T1000 (cell line): ENCODE measurements around the gene CDKL4.
"Not testable (repeated sequence)": the region's sequence is repeated elsewhere in the genome, so short reads cannot be mapped to it uniquely, and the experiment has no call there.

Experiments
- DNase-seq: peaks from one replicate; lab custom pipeline; 2025; ENCODE audit warnings: mixed read lengths; lab: John Stamatoyannopoulos, UW

The CDKL4 gene

DNA sequence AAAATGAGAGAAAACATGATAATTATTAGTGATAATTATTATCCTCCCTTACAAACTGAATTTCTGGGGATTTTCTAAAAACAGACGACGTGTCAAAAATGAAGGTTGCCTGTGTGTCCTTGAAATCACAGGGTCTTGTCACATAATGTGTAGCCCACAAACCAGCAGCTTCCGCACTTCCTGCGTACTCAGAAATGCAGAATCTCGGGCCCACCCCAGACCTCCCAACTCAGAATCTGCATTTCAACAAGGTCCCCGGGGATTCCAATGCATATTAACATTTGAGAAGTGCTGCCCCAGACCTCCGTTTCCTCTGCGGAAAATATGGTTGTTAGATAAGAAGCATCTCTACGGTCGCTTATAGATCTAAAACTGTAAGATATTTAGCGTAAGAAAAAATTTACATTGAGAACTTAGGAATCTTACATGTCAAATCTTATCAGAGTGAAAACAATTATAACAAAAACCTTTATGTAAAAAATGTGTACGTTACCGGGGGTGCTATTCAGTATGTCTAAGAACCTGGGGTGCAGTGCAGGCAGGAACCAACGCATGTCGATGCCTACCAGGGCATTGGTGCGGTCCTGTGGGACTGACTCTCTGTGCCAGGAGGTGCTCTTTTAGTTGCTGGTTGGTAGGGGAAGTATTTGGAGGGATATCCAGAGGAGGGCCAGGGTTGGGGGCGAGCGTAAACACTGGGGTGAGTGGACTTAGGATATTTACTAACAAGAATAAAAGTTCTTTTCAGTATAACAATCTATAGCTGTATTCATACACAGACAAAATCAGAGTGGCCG, 15.2 kb downstream of the CDKL4 start:
- no peak for DNase-seq

DNA sequence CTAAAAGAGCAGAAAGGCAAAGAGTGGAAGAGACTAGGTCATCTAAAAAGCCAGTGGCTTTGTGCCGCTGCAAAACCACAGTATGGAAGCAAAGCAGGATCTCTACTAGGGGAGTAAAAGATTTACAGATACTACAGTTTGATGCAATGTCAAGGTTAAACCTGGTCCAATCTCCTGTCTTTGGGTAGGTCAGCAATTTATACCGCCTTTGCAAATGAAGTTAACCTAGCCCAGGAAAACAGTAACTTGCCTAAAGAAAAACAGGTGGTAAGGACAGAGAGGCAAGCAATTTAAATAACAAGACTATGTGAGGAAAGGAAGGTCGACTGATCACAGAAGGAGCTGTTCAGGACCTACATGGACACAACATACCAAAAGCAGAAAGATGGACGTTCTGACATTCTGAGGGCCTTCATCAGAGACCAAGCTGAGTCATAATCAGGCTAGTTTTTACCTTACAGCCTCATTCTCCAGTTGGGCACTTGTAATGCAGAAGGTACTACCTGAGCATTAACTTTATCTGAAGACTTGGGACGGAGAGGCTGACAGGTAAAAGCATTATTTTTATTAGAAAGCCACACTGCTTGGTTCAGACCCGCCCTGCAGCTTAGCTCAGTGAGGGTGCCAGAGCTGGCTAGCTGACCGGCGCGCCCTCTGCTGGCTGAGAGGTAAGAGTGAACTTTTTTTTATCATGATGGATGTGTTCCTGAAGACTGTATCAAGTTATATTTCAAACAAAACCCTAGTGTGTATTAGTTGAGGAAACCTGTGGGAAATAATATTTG, 15.9 kb downstream of the CDKL4 start:
- DNase-seq = peak; percentile 31

DNA sequence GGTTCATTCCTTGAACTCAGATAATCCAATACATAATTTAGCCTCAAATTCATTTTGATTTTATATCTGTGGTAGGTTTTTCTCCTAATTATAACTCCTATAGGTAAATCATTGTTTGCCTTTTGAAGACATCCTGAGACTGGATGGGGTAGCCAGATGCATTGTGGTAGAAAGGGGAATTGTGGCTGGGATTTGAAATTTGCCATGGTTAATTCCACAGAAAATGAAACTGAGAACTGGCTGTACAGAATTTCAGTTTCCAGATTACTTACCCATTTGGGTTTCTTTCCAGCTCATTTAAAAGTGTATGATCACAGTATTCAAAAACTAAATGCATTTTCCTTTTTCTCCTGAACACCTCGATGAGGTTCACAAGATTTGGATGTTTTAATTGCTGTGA, 18.2 kb downstream of the CDKL4 start:
- no peak for DNase-seq

DNA sequence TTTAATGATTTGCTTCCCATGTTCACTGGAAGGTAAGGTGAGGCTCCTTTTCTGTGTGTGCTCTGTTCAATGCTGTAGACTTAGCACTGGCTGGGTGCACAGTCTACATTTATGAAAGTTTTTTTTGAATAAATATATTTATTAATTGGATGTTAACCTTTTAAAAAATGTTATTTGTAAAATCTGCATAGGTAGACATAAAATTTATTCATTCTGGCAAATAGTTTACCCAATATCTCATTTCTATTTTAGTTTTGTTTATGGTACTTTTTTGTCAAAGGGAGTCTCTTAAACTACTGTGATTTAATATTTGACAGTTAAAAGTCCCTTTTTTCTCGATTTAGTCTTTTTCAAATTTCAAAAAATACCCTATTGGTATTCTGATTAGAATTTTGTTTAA, 19.9 kb downstream of the CDKL4 start:
- no peak for DNase-seq

DNA sequence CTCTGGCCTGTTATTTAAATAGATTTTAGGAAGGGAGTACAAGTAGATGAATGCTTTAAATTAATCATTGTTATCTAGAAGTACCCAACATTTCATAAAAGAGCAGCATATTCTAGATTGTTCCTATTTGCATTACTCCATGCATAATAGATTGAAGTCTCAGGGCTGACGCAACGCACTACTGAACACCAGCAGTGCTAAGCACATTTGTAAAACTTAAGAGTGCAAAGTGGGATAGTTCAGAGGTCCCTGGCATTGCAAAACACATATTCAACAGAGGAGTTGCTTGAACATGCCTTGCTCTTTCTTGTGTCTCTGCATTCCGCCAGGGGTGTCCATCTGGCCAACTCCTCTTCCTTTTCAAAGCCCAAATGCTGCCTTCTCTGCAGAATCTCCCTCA, 22.3 kb downstream of the CDKL4 start:
- DNase-seq = no peak

DNA sequence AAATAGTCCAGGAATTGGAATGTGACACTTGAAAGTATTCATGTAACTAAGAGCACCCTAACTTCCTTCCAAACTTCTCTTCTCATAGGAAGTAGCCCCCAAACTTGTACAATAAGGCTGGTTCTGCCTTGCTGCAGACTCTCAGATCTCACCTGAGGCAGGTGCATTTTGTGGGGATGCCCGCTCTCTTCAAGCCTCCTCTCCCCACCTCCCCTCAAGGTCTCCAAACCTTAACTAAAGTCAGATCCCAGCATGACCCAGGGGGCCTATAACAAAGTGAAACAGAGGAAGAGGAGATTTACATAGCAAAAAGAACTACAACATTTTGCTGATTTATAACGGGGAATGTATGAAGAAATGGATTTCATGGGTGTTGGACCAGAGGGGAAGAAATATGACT, 23.6 kb downstream of the CDKL4 start:
- no peak for DNase-seq

DNA sequence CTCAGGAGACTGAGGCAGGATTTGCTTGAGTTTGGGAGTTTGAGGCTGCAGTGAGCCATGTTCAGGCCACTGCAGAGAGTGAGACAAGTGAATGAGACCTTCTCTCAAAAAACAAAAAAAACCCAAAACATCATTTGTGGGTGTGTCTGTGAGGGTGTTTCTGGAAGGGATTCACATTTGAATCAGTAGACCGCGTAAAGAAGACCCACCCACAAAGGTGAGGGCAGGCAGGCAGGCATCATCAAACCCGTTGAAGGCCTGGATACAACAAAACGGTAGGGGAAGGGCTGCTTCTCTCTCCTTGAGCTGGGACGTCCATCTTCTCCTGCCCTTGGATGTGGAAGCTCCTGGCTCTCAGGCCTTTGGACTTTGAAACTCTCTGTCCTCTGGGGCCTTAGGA, 25.4 kb downstream of the CDKL4 start:
- no peak for DNase-seq

- DNase-seq = no peak
Measured at GRCh38 chr2:39217192-39217550, 26.6 kb downstream of the CDKL4 start.

DNA sequence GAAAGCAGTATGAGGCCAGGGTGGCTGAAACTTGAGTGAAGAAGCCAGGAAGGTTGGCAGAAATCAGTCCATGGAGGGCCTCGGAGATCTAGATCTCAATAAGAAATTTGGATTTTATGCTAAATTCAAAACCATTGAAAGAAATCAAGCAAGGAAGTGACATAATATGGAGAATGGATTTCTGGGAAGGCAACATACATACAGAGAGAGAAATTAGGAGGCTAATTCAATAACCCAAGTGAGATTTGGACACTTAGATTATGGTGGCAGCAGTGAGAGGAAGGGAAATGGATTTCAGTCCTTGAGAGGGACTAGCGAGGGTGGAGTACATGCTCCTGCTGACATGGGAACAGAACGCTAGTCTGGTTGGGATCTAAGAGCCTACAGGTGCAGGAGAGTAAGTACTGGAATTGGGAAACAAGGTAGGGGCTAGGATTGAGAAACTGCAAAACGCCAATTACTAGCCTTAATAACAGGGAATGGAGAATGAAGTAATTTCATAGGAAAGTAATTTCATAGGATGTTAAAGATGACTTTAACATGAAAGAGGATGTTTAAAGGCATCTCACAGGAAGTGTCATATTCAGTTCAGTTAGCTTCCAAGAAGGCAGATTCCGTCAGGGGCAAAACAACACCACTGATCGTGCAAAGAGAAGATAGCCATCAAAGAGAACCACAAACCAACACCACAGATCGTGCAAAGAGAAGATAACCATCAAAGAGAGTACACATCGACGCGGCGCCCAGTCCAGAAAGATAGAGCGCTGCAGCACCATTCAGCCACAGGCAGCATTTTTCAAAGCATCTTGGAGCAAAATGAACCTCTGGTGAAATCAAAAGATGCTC, 27.2 kb downstream of the CDKL4 start:
- no peak for DNase-seq

DNA sequence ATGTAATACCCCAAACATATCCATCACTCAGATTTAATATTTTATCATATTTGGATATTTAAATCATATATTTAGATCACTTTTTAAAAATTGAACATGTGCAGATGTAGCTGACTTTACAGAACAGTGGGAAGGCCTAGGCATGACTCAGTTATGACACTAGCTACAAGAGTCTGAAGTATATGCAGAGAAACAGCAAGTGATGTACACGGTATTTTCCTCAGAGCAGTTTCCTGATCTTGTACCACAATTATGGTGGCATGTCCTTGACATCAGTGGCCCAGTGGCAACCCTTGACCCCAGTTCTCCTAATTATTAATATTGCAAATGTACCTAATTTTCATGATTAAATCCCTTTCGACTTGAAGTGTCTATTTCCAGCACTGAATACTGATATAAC, 28.2 kb downstream of the CDKL4 start:
- DNase-seq = no peak

GRCh38 chr2:39213015-39213414, 30.8 kb downstream of the CDKL4 start:
- no peak for DNase-seq

- DNase-seq = no peak
Measured at GRCh38 chr2:39210846-39211245, 32.9 kb downstream of the CDKL4 start.

- no peak for DNase-seq
Measured at GRCh38 chr2:39203382-39203781, 40.4 kb downstream of the CDKL4 start.

DNA sequence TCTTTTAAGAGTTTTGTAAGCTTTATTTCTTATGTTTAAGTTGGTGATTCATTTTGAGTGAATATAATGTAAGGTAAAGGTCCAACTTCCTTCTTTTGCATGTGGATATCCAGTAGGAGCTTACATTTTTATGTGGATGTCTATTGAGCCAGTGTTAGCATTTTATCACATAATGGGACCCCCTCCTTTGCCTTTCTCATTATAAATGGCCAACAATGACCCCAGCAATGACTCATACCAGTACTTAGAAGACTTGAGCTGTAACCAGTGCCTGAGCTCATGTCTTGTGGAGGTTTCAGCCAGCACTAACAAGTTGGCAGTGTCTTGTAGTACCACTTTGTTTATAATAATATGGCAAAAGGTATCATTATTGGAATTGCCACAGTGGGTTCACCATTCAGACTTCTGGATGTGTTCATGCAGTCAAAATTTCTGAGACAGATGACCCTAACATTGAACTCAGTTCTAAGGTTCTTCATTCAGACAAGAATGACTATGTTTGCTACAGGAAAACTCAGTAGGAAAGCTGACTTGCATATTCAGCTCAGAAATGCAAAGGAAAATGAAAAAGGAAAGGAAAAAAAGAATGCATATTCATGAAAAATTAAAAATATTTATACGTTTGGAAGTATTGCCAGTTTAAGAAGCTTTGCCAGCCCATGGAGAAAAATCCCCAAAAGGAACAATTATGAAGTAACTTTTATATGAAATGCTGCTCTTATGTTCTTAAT, 41.0 kb downstream of the CDKL4 start:
- DNase-seq = no peak

- DNase-seq = not testable (repeated sequence)
Measured at GRCh38 chr2:39197003-39197402, 46.8 kb downstream of the CDKL4 start.

- DNase-seq = no peak
Measured at GRCh38 chr2:39194686-39195085, 49.1 kb downstream of the CDKL4 start.

GRCh38 chr2:39188960-39189494, 54.7 kb downstream of the CDKL4 start:
- no peak for DNase-seq

GRCh38 chr2:39183673-39184072, 60.1 kb downstream of the CDKL4 start:
- DNase-seq = no peak

DNA sequence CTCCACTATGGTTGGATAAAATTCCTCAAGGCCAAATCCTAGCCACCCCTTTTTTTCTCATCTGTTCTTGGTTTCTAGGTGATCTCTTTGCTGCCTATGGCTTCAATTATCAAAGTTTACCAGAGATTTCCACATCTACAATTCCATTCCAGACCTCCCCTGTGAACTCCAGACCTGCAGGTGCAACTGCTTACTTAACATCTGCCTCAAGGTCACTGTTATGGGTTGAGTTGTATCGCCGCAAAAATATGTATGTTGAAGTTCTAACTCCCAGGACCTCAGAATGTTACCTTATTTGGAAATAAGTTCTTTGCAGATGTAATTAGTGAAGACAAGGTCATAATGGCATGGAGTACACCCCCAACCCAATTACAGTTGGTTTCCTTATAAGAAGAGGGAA, 62.5 kb downstream of the CDKL4 start:
- no peak for DNase-seq

- DNase-seq = no peak
Measured at GRCh38 chr2:39179974-39180960, 63.5 kb downstream of the CDKL4 start.
